IMR-90 (cell line): ENCODE results near the gene DNAJB5. TPM values are rescaled to one million over a fixed set of nuclear protein-coding genes. Genes with fewer than 3 reads are reported as not detected.

Experiments used
- ATAC-seq: fragments of 200-7000 bp; cut with Tn5 transposase; 2 replicates; pipeline ENCODE4 v1.9.1; 2020; ENCODE audit warnings: low read depth, mild to moderate bottlenecking, moderate library complexity
- BruUV-seq: library from RNA; stranded (reverse); fragments of 400-500 nt; replicated peaks from 2 replicates; lab custom pipeline; 2021; lab: Mats Ljungman, UMichigan
- CTCF ChIA-PET: fragments of 300-600 bp; formaldehyde crosslinking; extraction: SDS; loops from one replicate; lab custom pipeline; 2021; ENCODE audit warnings: antibody characterized with exemption; lab: Yijun Ruan, JAX
- POLR2A ChIA-PET: fragments of 300-600 bp; sonication (Branson Sonifier 250); formaldehyde crosslinking; loops from one replicate; lab custom pipeline; 2022; ENCODE audit warnings: antibody characterized with exemption; ENCODE audit not compliant: unreplicated experiment; lab: Charles Lee
- DNase-seq: peaks from one replicate; pipeline ENCODE4 v3.0.0; 2013
- H2AFZ ChIP-seq: replicated peaks from 2 replicates; pipeline ENCODE3; 2013; ENCODE audit warnings: low read length, mild to moderate bottlenecking; ENCODE audit not compliant: poor library complexity
- H2AK5ac ChIP-seq: 2 replicates; pipeline ENCODE4 v1.6.1; 2013; ENCODE audit warnings: low read depth, low read length, inconsistent platforms
- H2AK9ac ChIP-seq: replicated peaks from 2 replicates; pipeline ENCODE3; 2013; ENCODE audit warnings: mild to moderate bottlenecking, low read depth, low read length, moderate library complexity; ENCODE audit not compliant: poor library complexity
- H2BK120ac ChIP-seq: 2 replicates; pipeline ENCODE4 v1.6.1; 2013; ENCODE audit warnings: low read depth, low read length, inconsistent platforms
- H2BK15ac ChIP-seq: 3 replicates; pipeline ENCODE4 v1.6.1; 2013; ENCODE audit warnings: low read depth, low read length, inconsistent platforms
- H2BK20ac ChIP-seq: 2 replicates; pipeline ENCODE4 v1.6.1; 2013; ENCODE audit warnings: low read depth, mild to moderate bottlenecking, inconsistent platforms, low read length, moderate library complexity
- H2BK5ac ChIP-seq: 2 replicates; pipeline ENCODE4 v1.6.1; 2013; ENCODE audit warnings: mild to moderate bottlenecking, low read depth, low read length, inconsistent platforms; ENCODE audit not compliant: poor library complexity, severe bottlenecking
- H3K14ac ChIP-seq: replicated peaks from 2 replicates; pipeline ENCODE4 v1.6.1; 2013; ENCODE audit warnings: low read depth, low read length, inconsistent platforms
- H3K18ac ChIP-seq: 2 replicates; pipeline ENCODE4 v1.6.1; 2013; ENCODE audit warnings: low read depth, low read length, control low read depth
- H3K23ac ChIP-seq: 2 replicates; pipeline ENCODE4 v1.6.1; 2013; ENCODE audit warnings: low read depth, low read length, inconsistent platforms
- H3K27ac ChIP-seq: 2 replicates; pipeline ENCODE4 v1.5.1; 2013; ENCODE audit warnings: mild to moderate bottlenecking, control low read depth, low read length; ENCODE audit not compliant: insufficient read depth
- H3K27me3 ChIP-seq: 2 replicates; pipeline ENCODE4 v1.6.1; 2013; ENCODE audit warnings: low read length; ENCODE audit not compliant: control insufficient read depth, insufficient read depth
- H3K36me3 ChIP-seq: 2 replicates; pipeline ENCODE4 v1.6.1; 2013; ENCODE audit warnings: low read length, mixed read lengths; ENCODE audit not compliant: control insufficient read depth, insufficient read depth
- H3K4ac ChIP-seq: 2 replicates; pipeline ENCODE4 v1.6.1; 2013; ENCODE audit warnings: low read depth, low read length, inconsistent platforms
- H3K4me1 ChIP-seq: 2 replicates; pipeline ENCODE4 v1.6.1; 2013; ENCODE audit warnings: low read length, mixed read lengths; ENCODE audit not compliant: control insufficient read depth, insufficient read depth
- H3K4me2 ChIP-seq: 2 replicates; pipeline ENCODE4 v1.6.1; 2013; ENCODE audit warnings: low read depth, mild to moderate bottlenecking, control low read depth, low read length, moderate library complexity
- H3K4me3 ChIP-seq: 2 replicates; pipeline ENCODE4 v1.5.1; 2013; ENCODE audit warnings: low read depth, mild to moderate bottlenecking, control low read depth, low read length, moderate library complexity; ENCODE audit not compliant: insufficient read depth
- H3K56ac ChIP-seq: 2 replicates; pipeline ENCODE4 v1.6.1; 2013; ENCODE audit warnings: low read length, inconsistent platforms; ENCODE audit not compliant: insufficient read depth; ENCODE audit errors: extremely low read depth
- H3K79me1 ChIP-seq, 2 experiments: 2 replicates each; pipeline ENCODE4 v1.6.1; 2013; ENCODE audit warnings: low read length in 2 of 2, inconsistent platforms in 1 of 2, low read depth in 1 of 2
- H3K9ac ChIP-seq: 2 replicates; pipeline ENCODE4 v1.6.1; 2013; ENCODE audit warnings: low read depth, low read length, control low read depth
- H3K9me1 ChIP-seq: 2 replicates; pipeline ENCODE4 v1.6.1; 2013; ENCODE audit warnings: low read length, inconsistent platforms; ENCODE audit not compliant: insufficient read depth
- H3K9me3 ChIP-seq: 2 replicates; pipeline ENCODE4 v1.6.1; 2013; ENCODE audit warnings: low read length; ENCODE audit not compliant: control insufficient read depth, insufficient read depth
- H4K20me1 ChIP-seq: 2 replicates; pipeline ENCODE4 v1.6.1; 2013; ENCODE audit warnings: low read length, inconsistent platforms; ENCODE audit not compliant: insufficient read depth
- H4K5ac ChIP-seq: 2 replicates; pipeline ENCODE4 v1.6.1; 2013; ENCODE audit warnings: mild to moderate bottlenecking, low read depth, low read length, control low read depth
- H4K8ac ChIP-seq, 2 experiments: 2 replicates each; pipeline ENCODE4 v1.6.1; 2013; ENCODE audit warnings: low read depth in 2 of 2, low read length in 2 of 2, control low read depth in 1 of 2, inconsistent platforms in 1 of 2
- H4K91ac ChIP-seq: 2 replicates; pipeline ENCODE4 v1.6.1; 2013; ENCODE audit warnings: low read depth, low read length, inconsistent platforms; ENCODE audit not compliant: insufficient read depth
- BHLHE40 ChIP-seq: fragments of 150-350 bp; IDR thresholded peaks from 2 replicates; pipeline ENCODE4 v1.6.1; 2016; ENCODE audit warnings: mild to moderate bottlenecking, low read depth, low read length
- CHD1 ChIP-seq: IDR thresholded peaks from 2 replicates; pipeline ENCODE4 v1.6.1; 2012; ENCODE audit warnings: low read depth, low read length, improper control_type of control experiment
- MXI1 ChIP-seq: IDR thresholded peaks from 2 replicates; pipeline ENCODE4 v1.6.1; 2012; ENCODE audit warnings: low read depth, mild to moderate bottlenecking, low read length, moderate library complexity, borderline replicate concordance
- RCOR1 ChIP-seq: IDR thresholded peaks from 2 replicates; pipeline ENCODE4 v1.6.1; 2012; ENCODE audit warnings: mild to moderate bottlenecking, low read length, improper control_type of control experiment; ENCODE audit not compliant: insufficient replicate concordance
- WGBS, 2 experiments: methylation state at CpG; one replicate each; pipeline versions ENCODE4 v1.1.5 to v1.1.7; 2013; ENCODE audit warnings: missing lambda C conversion rate in 2 of 2; ENCODE audit not compliant: insufficient read length in 1 of 2; ENCODE audit errors: extremely low coverage in 2 of 2; 5-methylcytosine and 5-hydroxymethylcytosine counted together
- dilution Hi-C: fragments of 300-500 bp; cut with HindIII; formaldehyde crosslinking; loops from one replicate; pipeline ENCODE4 v1.14.3; 2018; ENCODE audit warnings: low sequenced_read_pairs; ENCODE audit not compliant: unreplicated experiment
- in situ Hi-C: fragments of 300-500 bp; cut with MboI; formaldehyde crosslinking; loops from 3 replicates; pipeline ENCODE4 v1.14.3; 2019; ENCODE audit warnings: low sequenced_read_pairs, inconsistent platforms, mixed read lengths
- intact Hi-C: fragments of 100-400 bp; cut with micrococcal nuclease; formaldehyde crosslinking; loops from 2 replicates; pipeline ENCODE4 v1.10.0; 2022
- polyA plus RNA-seq, 3 experiments: library from polyadenylated mRNA; depleted of rRNA; stranded (reverse); fragments of >200 nt; gene quantifications; 2 replicates each; pipeline ENCODE4 v1.2.3, GENCODE V29; 2012; ENCODE audit warnings: low replicate concordance in 1 of 3
- total RNA-seq: library from RNA; depleted of rRNA; stranded (reverse); fragments of >200 nt; gene quantifications from 2 replicates; pipeline ENCODE4 v1.2.3, GENCODE V29; 2012

The DNAJB5 gene
- total and polyA plus RNA-seq, 2 of the 4 experiments (the other 2 are of a cell fraction) = 11.4 to 14.9 TPM

DNA sequence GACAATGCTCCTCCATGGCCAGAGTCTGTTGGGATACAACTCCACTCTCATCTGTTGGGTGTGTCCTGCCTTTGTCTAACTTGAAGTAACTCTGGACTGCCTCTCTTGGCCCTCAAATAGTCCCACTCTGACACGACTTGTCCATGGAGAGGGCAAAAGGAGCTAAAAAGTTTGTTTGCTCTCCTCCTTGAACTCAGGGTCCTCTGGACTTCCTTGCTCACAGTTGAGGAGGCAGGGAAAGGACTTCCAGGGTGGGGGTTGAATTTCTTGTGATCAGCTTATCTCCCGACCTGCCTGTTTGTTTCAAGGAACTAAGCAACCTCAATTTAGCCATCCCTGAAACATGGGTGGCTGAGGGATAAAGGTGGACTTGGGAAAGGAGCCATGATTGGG lies 11.7 kb downstream of the DNAJB5 start:
- Histone ChIP-seq H3K4me3 (no peak overlapping the region), H3K56ac (no peak overlapping the region; the same call in 1 of the 2 replicates), H2AK9ac (peak overlapping the region; percentile 79), H3K18ac (peak overlapping the region; percentile 57; the same call in 1 of the 2 replicates), H3K4ac (peak overlapping the region; percentile 52; the same call in 1 of the 2 replicates), H2AFZ (peak overlapping the region; percentile 58), H3K79me1 (peaks cover 6 to 16% of the 10 kb centered on the region in 2 experiments; a peak in 3 of 4 replicates), H3K9me3 (no peaks in the 10 kb centered on the region), H2BK120ac (peak overlapping the region; percentile 49; the same call in 1 of the 2 replicates), H4K91ac (peak overlapping the region; percentile 40; the same call in 1 of the 2 replicates), H2BK5ac (peak overlapping the region; percentile 68), H3K27ac (no peak overlapping the region), H3K36me3 (peaks cover 16% of the 10 kb centered on the region), H4K5ac (no peak overlapping the region; the same call in 1 of the 2 replicates), H2BK20ac (peak overlapping the region; percentile 49; the same call in 1 of the 2 replicates), H3K9me1 (peaks cover 20% of the 10 kb centered on the region), H3K14ac (peak overlapping the region; percentile 65), H3K4me1 (peaks cover 7% of the 10 kb centered on the region), H2AK5ac (peak overlapping the region; percentile 27; the same call in 1 of the 2 replicates), H4K8ac (peak overlapping the region in 1 of 2 experiments; percentile 8; a peak in 1 of 4 replicates), H3K4me2 (peak overlapping the region; percentile 29; the same call in 1 of the 2 replicates), H3K9ac (no peak overlapping the region), H2BK15ac (peak overlapping the region; percentile 57; the same call in 2 of the 3 replicates), H4K20me1 (no peaks in the 10 kb centered on the region), H3K27me3 (no peaks in the 10 kb centered on the region), H3K23ac (peak overlapping the region; percentile 41; the same call in 1 of the 2 replicates)
- ATAC-seq (no peak), DNase-seq (no peak)
- dilution Hi-C loops (no loop called here), in situ Hi-C loops (no loop called here), intact Hi-C loops (no loop called here)
- no TSS peak for BruUV-seq
- POLR2A ChIA-PET = no interaction called here
- CTCF ChIA-PET = interaction anchor here (1.2 kb wide), 1 partner anchor 50 kb away, joined by 3 read pairs; no protein-coding TSS in a partner anchor
- no peak for TF ChIP-seq BHLHE40
- TF ChIP-seq MXI1 = no peak
- no peak for TF ChIP-seq CHD1
- TF ChIP-seq RCOR1 = no peak
- no CpG with 5 or more reads among the region's 2 CpGs for WGBS, 2 experiments
